Activated naive CD4-positive, alpha-beta T cell treated with anti-CD3 and anti-CD28 coated beads, Interleukin-2, amount 10 ng/mL, durations not matched to agents 7 days and 5 days (primary cell): Measurements from ENCODE around the gene HSPA8.
"Not testable (repeated sequence)": the region's sequence is repeated elsewhere in the genome, so short reads cannot be mapped to it uniquely, and the experiment has no call there.

Source experiments
- CTCF ChIA-PET: fragments of 350-600 bp; sonication (Branson Sonifier 250); formaldehyde crosslinking; loops from one replicate; lab custom pipeline; 2021; ENCODE audit warnings: antibody characterized with exemption; lab: Charles Lee
- DNase-seq: peaks from one replicate; pipeline ENCODE4 v3.0.0-alpha.2; 2020
- H3K27ac Mint-ChIP-seq: one replicate; pipeline ENCODE4 v1.8.0; 2021; ENCODE audit warnings: mild to moderate bottlenecking, moderate library complexity, mixed read lengths
- H3K27me3 Mint-ChIP-seq: one replicate; pipeline ENCODE4 v1.8.0; 2021; ENCODE audit warnings: mild to moderate bottlenecking, mixed read lengths
- H3K36me3 Mint-ChIP-seq: one replicate; pipeline ENCODE4 v1.8.0; 2021; ENCODE audit warnings: mixed read lengths
- H3K4me1 Mint-ChIP-seq: one replicate; pipeline ENCODE4 v1.8.0; 2021; ENCODE audit warnings: mixed read lengths
- H3K4me3 Mint-ChIP-seq: one replicate; pipeline ENCODE4 v1.8.0; 2021; ENCODE audit warnings: mild to moderate bottlenecking, moderate library complexity, mixed read lengths
- H3K9me3 Mint-ChIP-seq: one replicate; pipeline ENCODE4 v1.8.0; 2021; ENCODE audit warnings: mixed read lengths

HSPA8 gene

DNA sequence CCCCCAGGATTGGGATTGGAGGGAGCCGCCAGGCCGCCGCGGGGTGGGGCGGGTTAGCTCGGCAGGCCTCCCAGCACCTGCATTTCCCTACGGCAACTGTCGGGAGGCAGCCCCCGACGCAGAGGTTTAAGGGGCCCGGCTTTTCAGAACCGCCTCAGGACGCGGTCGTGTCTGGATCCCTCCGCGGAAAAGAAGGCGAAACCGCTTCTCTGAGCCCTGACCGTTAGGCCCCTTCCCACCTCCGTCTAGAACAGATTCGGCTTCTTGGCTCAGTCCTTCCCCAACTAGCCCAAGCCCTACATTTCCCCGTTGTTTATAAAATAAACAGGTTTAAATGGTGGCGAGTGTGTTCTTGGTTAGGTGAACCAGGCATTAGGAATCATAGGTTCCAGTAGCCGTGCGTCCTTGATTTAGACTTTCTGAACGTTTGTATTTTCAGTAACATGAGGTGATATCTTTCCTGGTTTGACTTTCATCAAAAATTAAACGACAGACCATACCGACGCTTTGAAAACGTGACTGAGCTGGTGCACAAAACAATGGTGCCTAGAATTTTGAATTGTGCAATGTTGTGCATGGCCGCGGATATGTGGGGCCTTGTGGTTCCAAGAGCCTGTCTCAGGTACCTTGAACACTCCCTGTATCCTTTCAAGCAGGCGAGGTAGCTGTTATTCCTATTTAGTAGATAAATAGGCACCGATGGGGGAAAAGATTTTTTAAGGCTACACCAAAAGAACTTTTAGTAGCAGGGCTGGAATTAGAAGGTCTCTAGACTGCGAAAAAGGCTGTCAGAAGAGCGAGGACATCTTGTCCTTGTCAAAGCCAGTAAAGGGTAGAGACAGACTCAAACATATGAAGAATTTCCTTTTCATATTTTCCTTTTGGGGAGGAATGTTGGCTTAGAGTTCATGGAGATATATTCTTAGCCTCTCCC lies 1.2 kb upstream of the HSPA8 start:
- Mint-ChIP-seq H3K36me3 (peaks cover 53% of the 10 kb centered on the region), H3K27ac (peak overlapping the region; percentile 99), H3K4me3 (peak overlapping the region; percentile 99), H3K9me3 (no peaks in the 10 kb centered on the region), H3K4me1 (peaks cover 41% of the 10 kb centered on the region), H3K27me3 (peaks cover 7% of the 10 kb centered on the region)
- CTCF ChIA-PET, result interaction anchor here (0.9 to 2.6 kb wide), 4 partner anchors 9 to 40 kb away, joined by 3 to 6 read pairs (median 4); no protein-coding TSS in a partner anchor
- peak; percentile 62 for DNase-seq

DNA sequence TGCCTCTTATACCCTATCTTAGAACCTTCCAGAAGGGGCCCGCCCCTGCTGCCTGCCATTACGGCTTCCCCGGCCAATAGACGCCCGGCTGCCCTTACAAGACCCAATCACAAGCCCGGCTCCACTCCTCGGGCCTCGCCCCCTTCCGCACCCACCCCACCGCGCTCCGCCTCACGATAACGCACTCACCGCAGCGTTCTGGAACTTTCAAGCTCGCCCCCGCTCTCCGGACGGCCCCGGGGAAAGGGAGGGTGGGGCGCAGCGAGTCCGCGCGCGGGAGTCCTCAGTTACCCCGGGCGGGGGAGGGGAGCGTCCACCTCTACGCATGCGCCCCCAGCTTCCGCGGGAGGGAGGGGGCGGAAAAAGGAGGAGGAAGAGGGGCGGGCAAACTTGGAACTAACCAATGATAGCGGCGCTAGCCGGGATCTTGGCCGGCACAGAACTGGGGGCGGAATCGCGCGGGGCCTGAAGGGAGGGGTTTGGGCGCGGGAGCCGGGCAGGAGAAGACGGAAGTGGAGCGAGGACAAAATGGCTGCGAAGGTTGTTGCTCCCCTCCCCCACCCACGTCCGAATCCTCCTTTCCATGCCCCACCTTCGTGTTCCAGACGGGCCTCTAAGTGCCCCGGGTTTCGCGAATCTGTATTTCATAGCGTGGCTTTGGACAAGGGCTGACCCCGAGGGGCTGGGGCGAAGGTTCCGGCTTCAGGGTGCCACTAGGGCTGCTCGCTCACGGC lies 389 bp upstream of the HSPA8 start:
- CTCF ChIA-PET, result interaction anchor here (0.8 to 2.6 kb wide), 7 partner anchors 10 to 208 kb away, joined by 3 to 6 read pairs (median 3); no protein-coding TSS in a partner anchor
- Mint-ChIP-seq H3K27ac (peak overlapping the region; percentile 99), H3K27me3 (peaks cover 7% of the 10 kb centered on the region), H3K9me3 (no peaks in the 10 kb centered on the region), H3K4me3 (peak overlapping the region; percentile 99), H3K4me1 (peaks cover 46% of the 10 kb centered on the region), H3K36me3 (peaks cover 61% of the 10 kb centered on the region)
- peak; percentile 99 for DNase-seq

DNA sequence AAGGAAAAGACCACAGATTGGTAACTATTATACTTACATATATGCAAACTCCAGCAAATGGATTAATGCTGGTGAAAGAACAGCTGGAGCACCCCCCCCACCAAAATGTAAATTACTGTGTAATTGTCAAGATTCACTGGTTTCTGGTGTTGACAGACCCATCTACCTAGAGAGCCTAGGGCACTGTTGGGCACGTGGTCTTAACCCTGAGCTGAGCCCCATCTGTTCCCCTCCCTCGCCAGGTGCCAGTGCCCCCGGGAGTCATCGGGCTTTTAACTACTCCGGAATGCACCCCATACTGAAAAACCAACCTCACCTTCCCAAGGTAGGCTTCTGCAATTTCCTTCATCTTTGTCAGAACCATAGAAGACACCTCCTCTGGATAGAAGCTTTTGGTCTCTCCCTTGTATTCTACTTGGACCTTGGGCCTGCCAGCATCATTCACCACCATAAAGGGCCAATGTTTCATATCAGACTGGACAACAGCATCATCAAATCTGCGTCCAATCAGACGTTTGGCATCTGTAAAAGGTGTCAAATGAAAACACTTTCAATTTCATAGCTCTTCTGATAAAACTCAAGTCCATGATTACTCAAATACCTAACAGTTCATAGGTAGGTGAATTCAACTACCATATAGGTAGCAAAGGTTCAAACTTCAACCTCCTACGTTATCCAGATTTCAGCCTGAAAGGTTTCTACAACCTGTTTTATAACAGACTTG lies 1.5 kb downstream of the HSPA8 start:
- H3K4me1 Mint-ChIP-seq, result peaks cover 56% of the 10 kb centered on the region
- CTCF ChIA-PET, result interaction anchor here (0.9 to 2.3 kb wide), 4 partner anchors 42 to 206 kb away, joined by 3 to 19 read pairs (median 4); no protein-coding TSS in a partner anchor
- peak overlapping the region; percentile 99 for H3K27ac Mint-ChIP-seq

DNA sequence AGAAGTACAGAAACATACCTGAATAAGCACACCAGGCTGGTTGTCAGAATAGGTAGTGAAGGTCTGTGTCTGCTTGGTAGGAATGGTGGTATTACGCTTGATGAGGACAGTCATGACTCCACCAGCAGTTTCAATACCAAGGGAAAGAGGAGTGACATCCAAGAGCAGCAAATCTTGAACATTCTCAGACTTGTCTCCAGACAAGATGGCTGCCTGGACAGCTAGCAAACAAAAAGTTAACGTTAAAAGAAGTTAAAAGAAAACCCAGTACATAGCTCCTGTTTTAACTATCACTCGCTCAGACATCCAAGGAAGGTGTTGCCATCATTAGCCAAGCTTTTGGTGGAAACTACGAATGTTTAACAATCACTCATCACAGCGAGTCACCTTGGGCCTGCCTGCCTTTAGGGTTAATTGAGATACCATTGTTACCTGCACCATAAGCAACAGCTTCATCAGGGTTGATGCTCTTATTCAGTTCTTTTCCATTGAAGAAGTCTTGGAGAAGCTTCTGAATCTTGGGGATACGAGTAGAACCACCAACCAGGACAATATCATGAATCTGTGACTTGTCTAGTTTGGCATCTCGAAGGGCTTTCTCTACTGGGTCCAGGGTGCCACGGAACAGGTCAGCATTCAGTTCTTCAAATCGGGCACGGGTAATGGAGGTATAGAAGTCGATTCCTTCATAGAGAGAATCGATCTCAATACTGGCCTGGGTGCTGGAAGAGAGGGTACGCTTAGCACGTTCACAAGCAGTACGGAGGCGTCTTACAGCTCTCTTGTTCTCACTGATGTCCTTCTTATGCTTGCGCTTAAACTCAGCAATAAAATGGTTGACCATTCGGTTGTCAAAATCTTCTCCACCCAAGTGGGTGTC lies 2.7 kb downstream of the HSPA8 start:
- H3K9me3 Mint-ChIP-seq, H3K27me3 Mint-ChIP-seq, DNase-seq: not testable (repeated sequence)
- H3K36me3 Mint-ChIP-seq, result peaks cover 79% of the 10 kb centered on the region
- peaks cover 54% of the 10 kb centered on the region for H3K4me1 Mint-ChIP-seq
- H3K27ac Mint-ChIP-seq, result peak overlapping the region; percentile 99
- peak overlapping the region; percentile 99 for H3K4me3 Mint-ChIP-seq
- CTCF ChIA-PET, result interaction anchor here (2.3 kb wide), 1 partner anchor 43 kb away, joined by 19 read pairs; no protein-coding TSS in a partner anchor

More for the DNA sequence above, 1.5 kb downstream of the HSPA8 start:
- H3K27me3 Mint-ChIP-seq, result peaks cover 7% of the 10 kb centered on the region
- H3K36me3 Mint-ChIP-seq, result peaks cover 72% of the 10 kb centered on the region
- peak; percentile 37 for DNase-seq
- H3K4me3 Mint-ChIP-seq, result peak overlapping the region; percentile 99
- H3K9me3 Mint-ChIP-seq, result no peaks in the 10 kb centered on the region

DNA sequence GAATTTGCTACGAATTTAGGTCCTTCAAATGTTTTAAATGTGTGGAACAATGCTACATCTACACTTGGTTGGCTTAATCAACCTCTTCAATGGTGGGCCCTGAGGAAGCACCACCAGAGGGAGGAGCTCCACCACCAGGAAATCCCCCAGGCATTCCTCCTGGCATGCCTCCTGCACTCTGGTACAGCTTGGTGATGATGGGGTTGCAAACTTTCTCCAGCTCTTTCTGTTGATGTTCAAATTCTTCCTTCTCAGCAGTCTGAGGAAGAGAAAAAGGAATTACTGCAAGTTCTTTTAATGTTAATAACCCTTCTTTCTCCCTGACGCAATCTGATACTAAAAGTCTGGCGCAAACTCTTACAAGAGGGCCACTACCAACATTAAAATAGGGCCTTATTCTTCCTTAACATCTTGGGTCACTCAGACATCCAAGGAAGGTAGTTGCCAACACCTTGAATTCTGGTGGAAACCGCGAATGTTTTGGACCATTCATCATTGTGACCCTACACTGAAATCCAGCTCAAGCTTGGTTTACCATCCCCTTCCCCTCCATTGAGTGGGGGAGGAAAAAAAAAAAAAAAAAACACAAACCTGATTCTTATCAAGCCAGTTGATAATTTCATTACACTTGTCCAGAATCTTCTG lies 4.2 kb downstream of the HSPA8 start:
- DNase-seq, result no peak
- peaks cover 85% of the 10 kb centered on the region for H3K36me3 Mint-ChIP-seq
- H3K4me1 Mint-ChIP-seq, result peaks cover 50% of the 10 kb centered on the region
- H3K27ac Mint-ChIP-seq, result peak overlapping the region; percentile 99
- peak overlapping the region; percentile 99 for H3K4me3 Mint-ChIP-seq
- CTCF ChIA-PET, result interaction anchor here (0.9 to 6.6 kb wide), 7 partner anchors 10 to 200 kb away, joined by 3 to 78 read pairs (median 4); no protein-coding TSS in a partner anchor
- peaks cover 7% of the 10 kb centered on the region for H3K27me3 Mint-ChIP-seq
- no peaks in the 10 kb centered on the region for H3K9me3 Mint-ChIP-seq

DNA sequence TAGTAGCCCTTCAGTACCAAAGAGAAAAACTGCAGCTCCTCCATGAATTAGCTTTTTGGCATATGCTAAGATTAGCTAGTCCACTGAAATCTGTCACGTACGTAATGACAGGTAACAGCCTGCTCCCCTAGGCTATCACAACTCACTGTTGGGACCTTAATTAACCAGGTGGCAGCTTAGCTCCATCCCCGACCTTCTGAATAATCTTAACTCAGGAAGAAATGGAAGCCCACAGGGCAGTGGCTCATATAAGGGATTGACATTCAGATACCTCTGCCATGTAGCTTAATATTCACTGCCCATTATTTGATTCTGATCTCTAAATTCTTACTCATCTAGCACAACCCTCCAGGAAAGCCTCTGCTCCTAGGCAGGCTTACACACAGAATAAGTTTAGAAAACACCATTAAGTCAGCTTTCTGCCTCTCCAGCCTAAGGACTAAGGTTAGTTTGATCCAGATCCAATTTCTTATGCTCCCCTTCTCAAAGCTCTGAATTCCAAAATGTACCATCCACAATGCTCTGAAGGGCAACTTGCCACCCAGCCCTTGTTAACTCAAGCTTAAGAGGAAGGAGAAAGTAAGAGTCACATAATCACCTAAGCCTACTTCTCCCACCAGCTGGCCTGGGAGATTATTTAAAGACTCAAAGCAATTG lies 5.0 kb downstream of the HSPA8 start:
- CTCF ChIA-PET, result interaction anchor here (0.8 to 6.6 kb wide), 13 partner anchors 10 to 418 kb away, joined by 3 to 78 read pairs (median 4); no protein-coding TSS in a partner anchor
- H3K27me3 Mint-ChIP-seq, result peaks cover 3% of the 10 kb centered on the region
- no peaks in the 10 kb centered on the region for H3K9me3 Mint-ChIP-seq
- peaks cover 82% of the 10 kb centered on the region for H3K36me3 Mint-ChIP-seq
- peaks cover 50% of the 10 kb centered on the region for H3K4me1 Mint-ChIP-seq
- peak overlapping the region; percentile 99 for H3K27ac Mint-ChIP-seq
- DNase-seq, result no peak
- peak overlapping the region; percentile 99 for H3K4me3 Mint-ChIP-seq

DNA sequence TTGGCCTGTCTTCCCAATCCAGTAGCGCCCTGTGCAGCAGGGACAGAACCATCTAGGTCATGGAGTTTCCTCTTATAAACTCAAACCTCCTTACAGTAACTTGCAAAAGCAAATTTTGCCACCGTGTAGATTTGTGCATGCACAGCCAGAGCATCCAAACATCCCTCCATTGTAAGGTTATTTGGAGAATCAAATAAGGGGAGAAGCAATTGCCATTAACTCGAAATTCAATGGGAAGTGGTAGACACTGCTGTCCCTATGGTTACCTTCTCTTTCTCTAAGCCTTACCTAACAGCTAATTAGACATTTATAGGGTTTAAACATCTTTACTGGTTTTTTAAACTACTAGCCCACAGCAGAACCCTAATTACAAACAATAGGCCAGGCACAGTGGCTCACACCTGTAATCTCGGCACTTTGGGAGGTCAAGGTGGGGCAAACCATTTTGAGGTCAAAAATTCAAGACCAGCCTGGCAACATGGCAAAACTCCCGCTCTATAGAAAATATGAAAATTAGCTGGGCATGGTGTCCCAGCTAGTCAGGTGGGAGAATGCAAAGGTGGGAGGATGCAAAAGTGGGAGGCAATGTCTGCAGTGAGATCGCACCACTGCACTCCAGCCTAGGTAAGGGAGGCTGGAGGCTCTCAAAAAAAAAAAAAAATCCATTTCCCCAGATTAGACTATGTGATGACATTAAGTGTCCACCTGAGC lies 6.6 kb downstream of the HSPA8 start:
- Mint-ChIP-seq H3K27me3 (no peaks in the 10 kb centered on the region), H3K4me3 (no peak overlapping the region), H3K4me1 (peaks cover 50% of the 10 kb centered on the region), H3K36me3 (peaks cover 66% of the 10 kb centered on the region), H3K9me3 (no peaks in the 10 kb centered on the region), H3K27ac (peak overlapping the region; percentile 99)
- DNase-seq, result no peak
- CTCF ChIA-PET, result interaction anchor here (0.7 to 6.6 kb wide), 13 partner anchors 10 to 683 kb away, joined by 3 to 78 read pairs (median 6); no protein-coding TSS in a partner anchor

DNA sequence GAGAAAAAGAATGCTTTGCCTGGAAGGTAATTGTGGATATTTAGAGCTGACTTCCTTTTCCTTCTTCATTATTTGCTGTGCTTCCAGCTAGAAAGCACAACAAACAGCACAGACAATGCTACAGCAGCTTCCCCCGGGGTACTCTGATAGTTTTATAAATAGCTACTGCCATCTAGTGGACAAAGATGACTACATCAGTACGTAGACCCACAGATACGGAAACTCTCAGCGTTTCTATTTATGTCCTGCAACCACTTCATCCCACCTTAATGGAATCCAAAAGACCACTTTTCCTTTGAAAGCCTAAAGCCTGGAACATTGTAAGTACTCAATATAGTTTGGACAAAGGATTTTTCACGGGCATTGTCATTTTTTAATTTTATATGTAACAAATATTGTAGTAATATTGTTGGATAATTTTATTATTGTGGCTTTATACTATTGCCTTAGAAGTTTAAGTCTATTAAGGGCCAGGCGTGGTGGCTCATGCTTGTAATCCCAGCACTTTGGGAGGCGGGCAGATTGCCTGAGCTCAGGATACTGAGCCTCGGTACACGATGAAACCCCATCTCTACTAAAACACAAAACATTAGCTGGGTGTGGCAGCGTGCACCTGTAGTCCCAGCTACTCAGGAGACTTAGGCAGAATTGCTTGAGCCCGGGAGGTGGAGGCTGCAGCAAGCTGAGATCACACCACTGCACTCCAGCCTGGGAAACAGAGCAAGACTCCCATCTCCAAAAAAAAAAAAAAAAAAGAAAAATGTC lies 7.5 kb downstream of the HSPA8 start:
- CTCF ChIA-PET, result interaction anchor here (0.6 to 6.6 kb wide), 30 partner anchors 9 to 436 kb away, joined by 3 to 78 read pairs (median 4); no protein-coding TSS in a partner anchor
- H3K4me1 Mint-ChIP-seq, result peaks cover 49% of the 10 kb centered on the region
- H3K9me3 Mint-ChIP-seq, result no peaks in the 10 kb centered on the region
- H3K27me3 Mint-ChIP-seq, result no peaks in the 10 kb centered on the region
- H3K4me3 Mint-ChIP-seq, result no peak overlapping the region
- peaks cover 57% of the 10 kb centered on the region for H3K36me3 Mint-ChIP-seq
- H3K27ac Mint-ChIP-seq, result peak overlapping the region; percentile 80
- peak; percentile 39 for DNase-seq

DNA sequence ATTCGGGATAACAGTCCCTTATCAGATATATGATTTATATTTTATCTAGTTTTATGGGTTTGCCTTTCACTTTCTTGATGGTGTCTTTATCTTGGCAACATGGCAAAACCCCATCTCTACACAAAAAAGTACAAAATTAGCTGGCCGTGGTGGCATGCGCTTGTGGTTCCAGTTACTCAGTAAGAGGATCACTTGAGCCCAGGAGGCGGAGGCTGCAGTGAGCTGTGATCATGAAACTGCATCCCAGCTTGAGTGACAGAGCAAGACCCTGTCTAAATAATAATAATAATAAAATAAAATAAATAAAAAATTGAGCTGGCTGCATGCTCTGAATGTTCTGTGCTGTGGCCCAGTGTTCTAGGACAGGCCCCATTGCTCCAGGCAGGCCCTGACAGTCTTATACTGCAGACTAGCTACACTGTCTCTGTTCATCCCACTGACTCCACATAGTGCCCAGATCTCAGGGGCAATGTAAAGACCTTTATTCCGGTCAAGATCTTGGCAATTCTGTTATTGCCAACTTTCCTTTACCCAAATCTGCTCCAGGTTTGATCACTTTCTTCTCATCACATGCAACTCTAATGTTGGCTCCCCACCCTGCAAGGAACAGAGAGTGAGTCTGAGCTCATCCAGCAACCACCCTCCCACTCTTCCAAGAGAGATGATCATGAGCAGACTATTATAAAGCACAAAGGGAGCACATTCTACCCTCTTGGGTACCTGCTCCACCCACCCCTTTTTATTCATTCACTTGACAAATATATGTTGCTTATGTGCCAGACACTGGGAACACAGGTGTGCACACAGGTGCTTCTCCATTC lies 8.8 kb downstream of the HSPA8 start:
- no peak for DNase-seq
- no peak overlapping the region for H3K4me3 Mint-ChIP-seq
- H3K9me3 Mint-ChIP-seq, result no peaks in the 10 kb centered on the region
- CTCF ChIA-PET, result interaction anchor here (0.6 to 6.6 kb wide), 15 partner anchors 8 to 239 kb away, joined by 3 to 78 read pairs (median 4); no protein-coding TSS in a partner anchor
- H3K27me3 Mint-ChIP-seq, result no peaks in the 10 kb centered on the region
- peaks cover 43% of the 10 kb centered on the region for H3K36me3 Mint-ChIP-seq
- H3K27ac Mint-ChIP-seq, result no peak overlapping the region
- H3K4me1 Mint-ChIP-seq, result peaks cover 35% of the 10 kb centered on the region

DNA sequence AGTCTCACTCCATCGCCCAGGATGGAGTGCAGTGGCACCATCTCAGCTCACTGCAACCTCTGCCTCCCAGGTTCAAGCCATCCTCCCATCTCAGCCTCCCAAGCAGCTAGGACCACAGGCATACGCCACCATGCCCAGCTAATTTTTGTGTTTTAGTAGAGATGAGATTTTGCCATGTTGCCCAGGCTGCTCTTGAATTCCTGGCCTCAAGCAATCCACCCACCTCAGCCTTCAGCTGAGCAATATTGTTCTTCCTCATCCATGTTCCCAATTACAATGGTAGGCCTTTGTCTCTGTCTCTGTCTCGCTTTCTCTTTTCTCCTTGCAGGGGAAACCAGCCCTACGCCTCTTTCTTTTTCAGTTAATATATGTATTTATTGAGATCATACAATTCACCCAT lies 10.3 kb downstream of the HSPA8 start:
- H3K9me3 Mint-ChIP-seq, result no peaks in the 10 kb centered on the region
- H3K27me3 Mint-ChIP-seq, result peaks cover under 1% of the 10 kb centered on the region
- CTCF ChIA-PET, result interaction anchor here (1.1 to 5.5 kb wide), 2 partner anchors 52 to 187 kb away, joined by 3 to 32 read pairs; no protein-coding TSS in a partner anchor
- no peak overlapping the region for H3K4me3 Mint-ChIP-seq
- no peak for DNase-seq
- peaks cover 29% of the 10 kb centered on the region for H3K36me3 Mint-ChIP-seq
- peaks cover 20% of the 10 kb centered on the region for H3K4me1 Mint-ChIP-seq
- no peak overlapping the region for H3K27ac Mint-ChIP-seq
